RPMI8226 (cell line): ENCODE data around the gene NUP107.
A peak's percentile ranks its signal among the peaks of the same experiment; 100 is the strongest.
"Not testable (repeated sequence)": the region's sequence is repeated elsewhere in the genome, so short reads cannot be mapped to it uniquely, and the experiment has no call there.

Source experiments
- DNase-seq: peaks from one replicate; pipeline ENCODE4 v3.0.0-alpha.2; 2015

NUP107 gene

GRCh38 chr12:68686595-68687521 is at the start of gene NUP107:
Gene NUP107, plus strand, starts transcription at chr12:68686978. Its CDS starts 88 bp downstream, at chr12:68687066.
- peak; percentile 99 for DNase-seq

- not testable (repeated sequence) for DNase-seq
Observed at GRCh38 chr12:68637439-68637838, 49.3 kb upstream of the NUP107 start.

GRCh38 chr12:68638171-68638570 is 48.6 kb upstream of the NUP107 start:
- DNase-seq: no peak

GRCh38 chr12:68638721-68639395 is 47.9 kb upstream of the NUP107 start:
- no peak for DNase-seq

GRCh38 chr12:68639396-68639767 is 47.4 kb upstream of the NUP107 start:
- DNase-seq: no peak

- peak; percentile 10 for DNase-seq
Observed at GRCh38 chr12:68641138-68641537, 45.6 kb upstream of the NUP107 start.

GRCh38 chr12:68646484-68646883 is 40.3 kb upstream of the NUP107 start:
- DNase-seq: no peak

GRCh38 chr12:68647507-68647906 is 39.3 kb upstream of the NUP107 start:
- no peak for DNase-seq

GRCh38 chr12:68648179-68648578 is 38.6 kb upstream of the NUP107 start:
- DNase-seq: no peak

GRCh38 chr12:68665016-68665569 is 21.7 kb upstream of the NUP107 start:
- DNase-seq: no peak

- no peak for DNase-seq
Observed at GRCh38 chr12:68667291-68667690, 19.5 kb upstream of the NUP107 start.

- no peak for DNase-seq
Observed at GRCh38 chr12:68667896-68668295, 18.9 kb upstream of the NUP107 start.

- DNase-seq: no peak
Observed at GRCh38 chr12:68671179-68671578, 15.6 kb upstream of the NUP107 start.

GRCh38 chr12:68673788-68674187 is 13.0 kb upstream of the NUP107 start:
- DNase-seq: no peak

GRCh38 chr12:68674376-68674775 is 12.4 kb upstream of the NUP107 start:
- DNase-seq: no peak

GRCh38 chr12:68675101-68675842 is 11.5 kb upstream of the NUP107 start:
- no peak for DNase-seq

- not testable (repeated sequence) for DNase-seq
Observed at GRCh38 chr12:68676854-68677253, 9.9 kb upstream of the NUP107 start.

- DNase-seq: no peak
Observed at GRCh38 chr12:68686262-68686594, 550 bp upstream of the NUP107 start.

- DNase-seq: no peak
Observed at GRCh38 chr12:68695454-68695853, 8.7 kb downstream of the NUP107 start.

- DNase-seq: no peak
Observed at GRCh38 chr12:68699486-68699885, 12.7 kb downstream of the NUP107 start.

GRCh38 chr12:68727776-68728175 is 41.0 kb downstream of the NUP107 start:
- DNase-seq: no peak

GRCh38 chr12:68733661-68734071 is 46.9 kb downstream of the NUP107 start:
- no peak for DNase-seq

GRCh38 chr12:68739891-68740290 is 53.1 kb downstream of the NUP107 start:
- DNase-seq: no peak
